Measurements from ENCODE around the gene MATN3. TPM values are rescaled to one million over a fixed set of nuclear protein-coding genes. Genes with fewer than 3 reads are reported as not detected.
A peak's percentile ranks its signal among the peaks of the same experiment; 100 is the strongest.

MATN3 gene
- total and polyA plus RNA-seq, 9 of the 15 experiments (the other 6 are each of a cell fraction or from before 2014, with no cell fraction given) = not detected

DNA sequence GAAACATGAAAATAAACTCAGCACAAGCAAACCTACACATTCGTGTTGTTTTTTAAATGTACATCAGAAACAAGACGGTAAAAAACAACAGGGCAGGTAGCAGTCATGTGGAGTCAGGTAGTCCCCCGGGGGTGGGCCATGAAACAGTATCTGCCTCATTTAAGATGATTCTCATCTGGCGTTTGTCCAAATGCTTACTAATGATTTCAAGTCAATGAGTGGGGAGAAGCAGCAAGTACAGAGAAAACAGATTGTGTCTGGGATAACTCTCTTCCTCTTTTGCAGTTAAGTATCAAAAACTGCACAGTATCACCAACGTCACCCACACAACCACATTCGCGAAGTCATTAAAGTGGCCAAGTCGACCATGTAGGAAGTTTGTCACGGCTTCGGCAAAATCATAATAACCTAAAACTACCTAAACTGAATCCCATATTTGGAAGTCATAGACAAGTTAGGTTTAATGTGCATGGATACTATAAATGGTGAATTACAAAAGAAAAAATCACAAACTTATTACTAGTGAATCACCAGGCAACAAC is 37.7 kb upstream of the MATN3 start (continued):
- TF ChIP-seq ZBTB17 (CRISPR knock-in tag; IDR thresholded peaks at IDR 0.05) (0 out of 2 replicates have a peak, but pooled peaks have one; percentile 19), SMARCA4 (IDR thresholded peaks at IDR 0.05) (peak; percentile 72), ZKSCAN8 (CRISPR knock-in tag; IDR thresholded peaks at IDR 0.05) (no peak), GABPB1 (CRISPR knock-in tag; IDR thresholded peaks at IDR 0.05) (0 out of 2 replicates have a peak, but pooled peaks have one; percentile 5), POLR2G (IDR thresholded peaks at IDR 0.05; ENCODE audit: low read depth, low read length) (no peak), ZNF140 (CRISPR knock-in tag; IDR thresholded peaks at IDR 0.05) (no peak), ETV1 (tag; conservative IDR thresholded peaks at IDR 0.05; ENCODE audit: low read depth) (no peak), ZNF644 (tag; IDR thresholded peaks at IDR 0.05; ENCODE audit: low read depth) (0 out of 2 replicates have a peak, but pooled peaks have one; percentile 56), ZNF224 (CRISPR knock-in tag; IDR thresholded peaks at IDR 0.05) (no peak), ZNF3 (CRISPR knock-in tag; IDR thresholded peaks at IDR 0.05) (no peak), GABPB2 (CRISPR knock-in tag; conservative IDR thresholded peaks at IDR 0.05) (no peak), CTBP1 (IDR thresholded peaks at IDR 0.05; ENCODE audit: borderline replicate concordance) (peak; percentile 49; the same call in 1 of the 2 replicates), RCOR1 (IDR thresholded peaks at IDR 0.05; ENCODE audit: borderline replicate concordance in 1 of 2, low read depth in 2 of 2, low read length in 2 of 2) (peak in 1 of 2 experiments; percentile 57; a peak in 2 of 4 replicates), FIP1L1 (IDR thresholded peaks at IDR 0.05; ENCODE audit: low read depth, low read length, poor library complexity, severe bottlenecking) (no peak), CBX2 (IDR thresholded peaks at IDR 0.05; ENCODE audit: insufficient read depth, low read length, poor library complexity, severe bottlenecking) (no peak), NFE2L1 (tag; IDR thresholded peaks at IDR 0.05; ENCODE audit: borderline replicate concordance, low read depth) (no peak)
- TF ChIP-seq, protein P1, sequence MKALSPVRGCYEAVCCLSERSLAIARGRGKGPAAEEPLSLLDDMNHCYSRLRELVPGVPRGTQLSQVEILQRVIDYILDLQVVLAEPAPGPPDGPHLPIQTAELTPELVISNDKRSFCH (CRISPR knock-in tag; IDR thresholded peaks at IDR 0.05) = no peak
- TF ChIP-seq, protein P1 (tag; IDR thresholded peaks at IDR 0.05) = no peak
- TF ChIP-seq, protein P2, sequence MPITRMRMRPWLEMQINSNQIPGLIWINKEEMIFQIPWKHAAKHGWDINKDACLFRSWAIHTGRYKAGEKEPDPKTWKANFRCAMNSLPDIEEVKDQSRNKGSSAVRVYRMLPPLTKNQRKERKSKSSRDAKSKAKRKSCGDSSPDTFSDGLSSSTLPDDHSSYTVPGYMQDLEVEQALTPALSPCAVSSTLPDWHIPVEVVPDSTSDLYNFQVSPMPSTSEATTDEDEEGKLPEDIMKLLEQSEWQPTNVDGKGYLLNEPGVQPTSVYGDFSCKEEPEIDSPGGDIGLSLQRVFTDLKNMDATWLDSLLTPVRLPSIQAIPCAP (CRISPR knock-in tag; IDR thresholded peaks at IDR 0.05; ENCODE audit: borderline replicate concordance) = no peak

All from K562 (cell line).